SIG-M5 (cell line): Measurements from ENCODE around the gene ADD1.

ENCODE experiments used
- DNase-seq: peaks from one replicate; lab custom pipeline; 2025; lab: John Stamatoyannopoulos, UW

The ADD1 gene

DNA sequence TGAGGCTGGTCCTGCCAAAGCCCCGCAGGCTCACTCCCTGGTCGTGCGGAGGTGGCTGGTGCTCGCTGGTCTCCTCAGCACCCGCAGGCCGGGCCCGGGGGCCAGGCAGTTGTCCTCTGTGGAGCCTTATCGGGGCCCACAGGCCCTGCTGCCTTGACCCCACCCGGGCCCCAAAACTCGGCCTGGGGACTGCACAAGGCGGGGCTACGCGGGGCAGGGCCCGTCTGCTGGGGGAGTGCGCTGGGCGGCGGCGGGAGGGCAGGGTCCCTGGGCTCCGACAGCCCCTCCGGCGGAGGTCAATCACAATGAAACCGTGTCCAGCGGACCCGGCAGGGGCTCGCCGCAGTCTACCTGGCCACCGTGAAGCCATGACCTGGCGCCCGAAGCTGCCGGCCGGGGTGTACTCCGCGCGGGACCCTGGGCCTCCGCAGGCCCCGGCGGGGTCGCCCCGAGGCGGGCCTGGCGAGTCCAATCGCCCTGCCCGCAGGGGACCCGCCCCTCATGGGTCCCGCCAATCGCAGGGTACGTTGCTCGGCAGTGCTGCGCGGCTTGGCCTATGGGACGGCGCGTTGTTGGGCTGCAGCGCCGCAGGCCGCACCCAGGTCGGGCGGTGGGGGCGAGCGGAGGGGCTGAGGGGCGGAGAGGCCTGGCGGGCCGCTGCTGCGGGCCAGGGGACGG, at the start of gene ADD1:
ADD1 (plus strand) TSS at position 582 of the 678 bp plus-strand sequence. CDS start 32,072 bp downstream, outside the sequence.
- no peak for DNase-seq

GRCh38 chr4:2794486-2795299, 49.0 kb upstream of the ADD1 start:
- DNase-seq: no peak

- DNase-seq: no peak
These were observed 48.2 kb upstream of the ADD1 start for GRCh38 chr4:2795300-2795892.

- no peak for DNase-seq
These were observed 47.5 kb upstream of the ADD1 start for GRCh38 chr4:2795893-2796848.

GRCh38 chr4:2796849-2797544, 46.6 kb upstream of the ADD1 start:
- DNase-seq: no peak

GRCh38 chr4:2797545-2798305, 45.9 kb upstream of the ADD1 start:
- no peak for DNase-seq

GRCh38 chr4:2798399-2799223, 45.0 kb upstream of the ADD1 start:
- DNase-seq: no peak

DNA sequence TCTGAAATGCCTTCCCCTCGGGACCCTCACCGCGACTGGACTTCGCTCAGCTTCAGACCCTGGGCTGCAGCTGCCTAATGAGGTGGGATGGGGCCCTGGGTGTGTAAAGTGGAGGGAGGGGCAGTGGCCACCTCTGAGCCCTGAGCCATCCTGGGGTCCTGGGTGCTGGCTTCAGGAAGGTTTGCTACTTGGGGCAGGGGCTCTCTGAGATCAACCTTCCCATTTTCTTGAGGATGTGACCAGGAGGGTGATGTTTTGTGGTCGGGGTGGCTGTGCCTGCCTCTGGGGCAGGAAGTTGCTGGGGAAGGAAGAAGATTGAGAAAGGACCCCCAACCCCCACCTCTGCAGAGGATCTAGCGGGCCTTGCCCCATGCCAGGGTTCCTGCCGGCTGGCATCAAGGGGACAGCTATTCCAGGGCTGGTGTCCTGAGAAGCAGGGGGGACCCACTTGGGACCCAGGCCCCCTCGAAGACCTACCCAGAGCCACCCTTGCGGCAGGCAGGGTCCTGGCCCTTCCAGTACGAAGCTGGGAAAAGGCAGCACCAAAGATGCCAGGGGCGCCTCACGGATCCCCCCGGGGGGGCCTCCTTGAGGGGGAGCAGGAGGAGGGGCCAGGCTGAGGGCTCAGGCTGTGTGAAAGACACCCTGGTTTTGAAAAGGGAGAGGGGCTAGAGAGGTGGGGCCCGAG, 44.3 kb upstream of the ADD1 start:
- DNase-seq: no peak

DNA sequence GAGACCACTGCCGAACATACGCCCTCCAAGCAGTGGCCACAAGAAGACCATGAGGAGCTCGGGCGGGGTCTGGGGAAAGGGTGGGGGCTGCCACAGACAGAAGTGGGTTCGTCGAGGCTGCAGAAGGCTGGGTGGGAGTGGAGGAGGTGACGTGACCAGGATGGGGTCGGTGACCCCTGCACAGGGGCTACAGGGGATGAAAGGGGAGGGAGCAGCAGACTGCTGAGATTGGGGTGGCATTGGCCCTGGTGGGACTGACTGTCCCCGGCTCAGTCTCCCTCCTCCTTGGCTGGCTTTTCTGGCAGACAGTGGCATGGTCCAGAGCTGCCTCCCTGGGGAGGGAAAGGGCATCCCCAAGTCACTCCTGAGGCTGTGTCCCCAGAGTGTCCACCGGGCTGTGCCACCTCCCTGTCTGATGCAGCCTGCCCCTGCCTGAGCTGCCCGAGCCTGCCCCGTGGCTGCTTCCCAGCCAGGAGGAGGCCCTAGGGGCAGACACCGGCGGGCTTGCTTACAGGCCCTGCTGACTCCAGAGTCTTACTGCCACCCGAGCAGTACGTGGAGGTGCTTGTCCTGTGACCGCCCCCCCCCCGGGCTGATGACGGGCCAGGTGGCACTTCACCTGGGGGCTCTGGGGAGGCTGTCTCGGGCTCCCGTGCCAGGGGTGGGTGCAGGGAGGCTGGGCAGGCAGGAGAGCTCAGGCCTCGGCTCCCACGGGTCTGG, 43.5 kb upstream of the ADD1 start:
- no peak for DNase-seq

DNA sequence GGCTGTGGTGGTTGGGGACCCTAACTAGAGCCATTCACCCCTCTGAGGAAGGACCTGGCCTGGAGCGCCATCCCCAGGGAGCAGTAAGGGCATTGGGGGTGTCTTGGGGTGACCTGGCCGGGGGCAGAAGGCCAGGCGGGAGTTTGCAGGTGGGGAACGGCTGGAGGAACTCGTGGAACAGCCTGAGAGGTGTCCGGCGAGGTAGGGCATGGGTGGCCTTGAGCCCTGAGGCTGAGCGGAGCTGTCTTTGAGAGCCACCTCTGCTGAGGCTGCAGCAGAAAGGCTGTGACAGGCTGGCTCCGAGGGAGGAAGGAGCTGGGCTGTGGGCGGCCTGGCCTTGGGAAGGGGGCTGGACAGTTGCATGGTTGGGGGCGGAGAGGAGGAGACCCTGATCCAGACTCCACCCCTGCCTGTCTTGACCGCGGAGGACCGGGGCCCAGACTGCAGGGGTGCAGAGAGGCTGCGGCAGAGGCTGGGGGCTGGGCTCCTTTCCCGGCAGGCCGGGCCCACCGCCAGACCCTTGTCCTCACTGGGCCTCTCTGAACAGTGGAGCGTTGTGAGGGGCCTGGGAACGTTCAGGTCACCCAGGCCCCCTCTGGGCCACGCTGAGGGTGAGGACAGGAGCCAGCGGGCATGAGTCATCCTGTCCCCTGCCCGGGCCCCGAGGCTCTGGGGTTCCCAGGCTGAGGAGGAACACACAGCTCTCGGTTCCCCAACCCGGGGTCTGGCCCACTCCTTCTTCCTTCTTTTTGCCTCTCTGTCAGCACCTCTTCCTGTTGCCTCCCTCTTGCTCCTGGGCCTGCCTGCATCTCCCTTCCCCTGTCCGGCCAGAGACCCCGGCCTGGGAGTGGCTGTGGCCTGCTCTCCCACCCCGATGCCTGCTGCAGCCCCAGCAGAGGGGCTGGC, 42.7 kb upstream of the ADD1 start:
- peak; percentile 61 for DNase-seq

DNA sequence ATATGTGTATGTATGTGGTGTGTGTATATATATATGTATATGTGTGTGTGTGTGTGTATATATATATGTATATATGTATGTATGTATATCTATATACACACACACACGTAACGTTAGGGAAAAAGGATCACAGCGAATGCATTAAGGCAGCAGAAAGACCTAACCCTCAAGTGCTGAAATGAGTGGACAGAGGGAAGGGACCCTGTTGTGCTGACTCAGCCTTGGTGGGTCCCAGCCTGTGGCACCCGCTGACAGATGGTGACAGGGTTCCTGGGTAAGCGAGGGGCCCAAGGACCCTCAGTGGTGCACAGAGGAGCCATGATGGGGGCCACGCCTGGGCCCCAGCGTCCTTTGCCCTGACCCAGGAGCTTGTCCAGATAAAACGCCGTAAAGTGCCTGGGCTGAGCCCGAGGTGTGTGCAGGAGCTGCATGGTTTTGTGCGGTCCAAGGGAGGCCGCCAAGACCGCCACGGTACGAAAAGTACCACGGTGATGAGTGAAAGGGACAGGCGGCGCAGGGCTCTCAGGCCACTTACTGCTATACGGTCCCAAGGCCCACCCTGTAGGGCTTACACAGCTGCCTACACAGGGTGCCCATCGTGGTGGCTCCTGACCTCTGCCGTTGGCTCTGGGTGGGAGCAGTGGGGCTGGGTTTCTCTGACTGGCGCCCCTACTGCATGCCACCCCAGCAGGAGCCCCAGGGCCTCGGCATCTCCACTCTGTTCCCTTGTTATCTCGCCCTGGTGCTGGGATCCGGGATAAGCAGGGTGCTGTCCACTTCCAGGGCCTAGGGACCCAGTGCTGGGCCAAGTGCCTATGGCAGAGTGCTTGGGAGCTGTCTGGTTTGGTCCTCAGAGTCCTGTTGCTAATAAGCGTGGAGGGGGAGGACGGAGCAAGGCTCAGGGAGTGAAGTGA, 40.8 kb upstream of the ADD1 start:
- DNase-seq: no peak

DNA sequence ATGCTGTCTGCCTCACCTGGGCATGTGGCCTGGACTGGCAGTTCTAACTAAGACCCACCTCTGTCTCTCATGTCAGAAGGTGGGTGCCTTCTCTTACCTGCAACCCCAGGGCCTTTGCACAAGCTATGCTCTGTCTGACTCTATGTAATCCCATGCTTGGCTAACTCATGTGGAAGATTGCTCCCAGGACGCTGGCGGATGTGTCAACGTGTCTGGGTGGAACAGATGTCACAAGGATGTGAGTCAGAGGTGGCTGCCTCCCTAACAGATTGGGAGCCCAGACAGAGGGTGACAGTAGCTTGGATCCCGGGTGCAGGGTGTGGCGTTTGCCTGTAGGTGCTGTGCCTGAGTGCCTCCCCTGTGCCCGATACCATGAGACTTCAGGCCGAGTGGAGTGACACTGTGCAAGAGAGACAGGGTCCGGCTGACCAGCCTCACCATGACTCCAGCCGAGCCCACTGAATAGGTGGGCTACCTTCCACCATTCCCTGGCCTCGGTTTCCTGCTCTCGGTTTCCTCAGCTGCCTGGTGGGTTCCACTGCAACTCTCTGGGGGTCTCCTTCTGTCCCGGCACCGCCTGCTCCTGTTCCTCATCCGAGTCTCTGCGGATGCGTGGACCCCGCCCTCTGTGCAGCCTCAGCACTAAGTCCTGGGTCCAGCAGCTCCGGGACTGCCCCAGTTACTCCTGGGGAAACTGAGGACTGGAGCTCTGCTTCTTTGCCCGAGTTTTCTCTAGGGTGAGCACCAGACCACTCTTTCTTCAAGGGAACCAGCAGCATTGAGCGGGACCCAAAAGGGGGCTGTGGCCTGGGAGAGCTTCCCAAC, 39.8 kb upstream of the ADD1 start:
- peak; percentile 24 for DNase-seq

- DNase-seq: no peak
These were observed 39.1 kb upstream of the ADD1 start for GRCh38 chr4:2804449-2804972.

DNA sequence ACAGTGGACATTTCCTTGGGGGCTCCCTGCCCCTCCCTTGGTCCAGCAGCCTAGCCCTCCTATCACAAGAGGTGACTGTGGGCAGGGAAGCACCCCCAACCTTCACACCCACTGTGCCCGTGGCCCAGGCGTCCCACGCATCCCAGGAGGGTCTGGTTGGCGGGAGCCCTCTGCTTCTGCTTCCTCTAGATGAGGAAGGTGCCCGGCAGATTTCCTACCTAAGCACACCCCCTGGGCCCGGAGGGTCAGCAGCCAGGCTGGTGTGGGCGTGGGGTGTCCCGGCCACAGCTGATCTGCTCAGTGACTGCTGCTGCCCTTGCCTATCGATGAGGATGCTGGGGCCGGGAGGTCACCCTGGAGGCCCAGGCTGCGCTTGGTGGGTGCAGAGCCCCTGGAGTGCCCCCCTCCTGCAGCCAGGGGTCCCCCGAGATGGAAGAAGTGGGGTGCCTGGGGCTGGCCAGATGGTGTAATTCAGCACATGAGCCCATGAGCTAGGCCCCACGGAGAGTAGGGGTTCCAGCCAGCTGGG, 38.6 kb upstream of the ADD1 start:
- no peak for DNase-seq
